MM.1S (cell line): ENCODE measurements around the gene SCAI.

ENCODE experiments used
- DNase-seq: peaks from one replicate; pipeline ENCODE4 v3.0.0-alpha.2; 2015
- H2AFZ ChIP-seq: fragments of 300-600 bp; sonication (generic); 2 replicates; pipeline ENCODE4 v1.6.0; 2016; ENCODE audit warnings: antibody characterized with exemption, low read length
- H3F3A ChIP-seq: fragments of 300-600 bp; sonication (generic); 2 replicates; pipeline ENCODE4 v1.6.1; 2016; ENCODE audit warnings: mild to moderate bottlenecking, antibody characterized with exemption, low read length, moderate library complexity, mixed read lengths; ENCODE audit not compliant: insufficient read depth
- H3K27ac ChIP-seq: fragments of 300-600 bp; sonication (generic); 2 replicates; pipeline ENCODE4 v1.5.1; 2016; ENCODE audit warnings: mild to moderate bottlenecking, low read length
- H3K27me3 ChIP-seq: fragments of 300-600 bp; sonication (generic); replicated peaks from 2 replicates; pipeline ENCODE4 v1.6.0; 2016; ENCODE audit warnings: low read length; ENCODE audit not compliant: insufficient read depth
- H3K36me3 ChIP-seq: fragments of 300-600 bp; sonication (generic); replicated peaks from 2 replicates; pipeline ENCODE4 v1.6.1; 2016; ENCODE audit warnings: mild to moderate bottlenecking, low read length, mixed read lengths; ENCODE audit not compliant: insufficient read depth
- H3K4me1 ChIP-seq: fragments of 300-600 bp; sonication (generic); 2 replicates; pipeline ENCODE4 v1.6.1; 2016; ENCODE audit warnings: low read length, mixed read lengths
- H3K4me2 ChIP-seq: fragments of 300-600 bp; sonication (generic); 2 replicates; pipeline ENCODE4 v1.6.0; 2016; ENCODE audit warnings: low read depth, low read length
- H3K4me3 ChIP-seq: fragments of 300-600 bp; sonication (generic); 2 replicates; pipeline ENCODE4 v1.5.1; 2016; ENCODE audit warnings: low read length, mixed read lengths
- H3K79me2 ChIP-seq: fragments of 300-600 bp; sonication (generic); 2 replicates; pipeline ENCODE4 v1.6.1; 2016; ENCODE audit warnings: mixed run types, low read length, mixed read lengths
- H3K9ac ChIP-seq: fragments of 300-600 bp; sonication (generic); 2 replicates; pipeline ENCODE4 v1.6.1; 2016; ENCODE audit warnings: low read length, mixed read lengths
- H3K9me2 ChIP-seq: fragments of 300-600 bp; sonication (generic); replicated peaks from 2 replicates; pipeline ENCODE4 v1.6.1; 2016; ENCODE audit warnings: mild to moderate bottlenecking, low read length, mixed read lengths; ENCODE audit not compliant: insufficient read depth
- H3K9me3 ChIP-seq: fragments of 300-600 bp; sonication (generic); replicated peaks from 2 replicates; pipeline ENCODE4 v1.6.1; 2016; ENCODE audit warnings: mild to moderate bottlenecking, low read length, mixed read lengths; ENCODE audit not compliant: insufficient read depth
- H4K20me1 ChIP-seq: fragments of 300-600 bp; sonication (generic); 2 replicates; pipeline ENCODE4 v1.6.1; 2016; ENCODE audit warnings: mild to moderate bottlenecking, low read length, moderate library complexity, mixed read lengths; ENCODE audit not compliant: insufficient read depth
- CTCF ChIP-seq: fragments of 300-600 bp; sonication (generic); IDR thresholded peaks from 2 replicates; pipeline ENCODE4 v1.5.1; 2016; ENCODE audit warnings: antibody characterized with exemption, low read length, mixed read lengths
- EZH2 ChIP-seq: fragments of 300-600 bp; sonication (generic); optimal IDR thresholded peaks from 2 replicates; pipeline ENCODE3; 2017; ENCODE audit warnings: low read depth, mild to moderate bottlenecking, antibody characterized with exemption, low read length, mixed read lengths
- EZH2phosphoT487 ChIP-seq: fragments of 300-600 bp; sonication (generic); IDR thresholded peaks from 2 replicates; pipeline ENCODE4 v1.6.1; 2018; ENCODE audit warnings: antibody characterized with exemption, low read length

SCAI gene

GRCh38 chr9:125143377-125144090, at the start of gene SCAI:
SCAI (minus strand) TSS chr9:125143528; CDS start chr9:125143437, 91 bp downstream.
- Histone ChIP-seq H3K27ac (peak within 1 kb of the TSS; percentile 68), H2AFZ (peak within 1 kb of the TSS; percentile 36; the same call in 1 of the 2 replicates), H3K9me2 (no peaks in the 10 kb centered on the region), H3K4me3 (peak within 1 kb of the TSS; percentile 62), H3K36me3 (no peaks in the 10 kb centered on the region), H3K4me1 (peaks cover 35% of the 10 kb centered on the region), H3K9me3 (no peaks in the 10 kb centered on the region), H3K27me3 (no peaks in the 10 kb centered on the region), H3K9ac (peak within 1 kb of the TSS; percentile 26; the same call in 1 of the 2 replicates), H3K79me2 (peaks cover 21% of the 10 kb centered on the region), H3K4me2 (peak within 1 kb of the TSS; percentile 55), H4K20me1 (no peaks in the 10 kb centered on the region), H3F3A (peaks cover 12% of the 10 kb centered on the region)
- DNase-seq: peak; percentile 99
- TF ChIP-seq CTCF (peak; percentile 97), EZH2phosphoT487 (no peak)

GRCh38 chr9:125190361-125190801, 47.1 kb upstream of the SCAI start:
- no peaks in the 10 kb centered on the region for H3K9me2 ChIP-seq
- H3K36me3 ChIP-seq: no peaks in the 10 kb centered on the region
- peak overlapping the region; percentile 98 for H3K4me3 ChIP-seq
- peak overlapping the region; percentile 98 for H3K9ac ChIP-seq
- peak overlapping the region; percentile 90 for H3K4me2 ChIP-seq
- H3F3A ChIP-seq: no peaks in the 10 kb centered on the region
- peaks cover 13% of the 10 kb centered on the region; the same call in 1 of the 2 replicates for H3K4me1 ChIP-seq
- no peak for TF ChIP-seq EZH2phosphoT487
- no peak for TF ChIP-seq CTCF
- no peak for TF ChIP-seq EZH2
- H4K20me1 ChIP-seq: no peaks in the 10 kb centered on the region
- peaks cover 45% of the 10 kb centered on the region for H3K79me2 ChIP-seq
- DNase-seq: no peak
- H3K9me3 ChIP-seq: no peaks in the 10 kb centered on the region
- peak overlapping the region; percentile 21; the same call in 1 of the 2 replicates for H3K27ac ChIP-seq
- no peaks in the 10 kb centered on the region for H3K27me3 ChIP-seq
- H2AFZ ChIP-seq: peak overlapping the region; percentile 98

- peak; percentile 98 for DNase-seq
- Histone ChIP-seq H3K36me3 (no peaks in the 10 kb centered on the region), H3K4me3 (peak within 1 kb of the TSS; percentile 98), H3K9ac (peak within 1 kb of the TSS; percentile 98), H3K9me3 (no peaks in the 10 kb centered on the region), H3K79me2 (peaks cover 52% of the 10 kb centered on the region), H3K9me2 (no peaks in the 10 kb centered on the region), H2AFZ (peak within 1 kb of the TSS; percentile 98), H3F3A (no peaks in the 10 kb centered on the region), H3K4me2 (peak within 1 kb of the TSS; percentile 95), H3K4me1 (peaks cover 9% of the 10 kb centered on the region; the same call in 1 of the 2 replicates), H3K27me3 (no peaks in the 10 kb centered on the region), H3K27ac (peak within 1 kb of the TSS; percentile 69; the same call in 1 of the 2 replicates), H4K20me1 (no peaks in the 10 kb centered on the region)
- peak; percentile 68 for TF ChIP-seq CTCF
- no peak for TF ChIP-seq EZH2phosphoT487
- TF ChIP-seq EZH2: no peak
These were observed 46.3 kb upstream of the SCAI start, which contains the start of gene PPP6C for GRCh38 chr9:125189361-125190289. PPP6C (minus strand) TSS chr9:125189803; CDS start chr9:125189718, 85 bp downstream.
